Measurements from ENCODE around the gene PGAM5. TPM values are rescaled to one million over a fixed set of nuclear protein-coding genes. Genes with fewer than 3 reads are reported as not detected.

PGAM5 gene
- total RNA-seq, 4 donors from 2014 or later = 16.7 to 43.6 (median 25.4) TPM

DNA sequence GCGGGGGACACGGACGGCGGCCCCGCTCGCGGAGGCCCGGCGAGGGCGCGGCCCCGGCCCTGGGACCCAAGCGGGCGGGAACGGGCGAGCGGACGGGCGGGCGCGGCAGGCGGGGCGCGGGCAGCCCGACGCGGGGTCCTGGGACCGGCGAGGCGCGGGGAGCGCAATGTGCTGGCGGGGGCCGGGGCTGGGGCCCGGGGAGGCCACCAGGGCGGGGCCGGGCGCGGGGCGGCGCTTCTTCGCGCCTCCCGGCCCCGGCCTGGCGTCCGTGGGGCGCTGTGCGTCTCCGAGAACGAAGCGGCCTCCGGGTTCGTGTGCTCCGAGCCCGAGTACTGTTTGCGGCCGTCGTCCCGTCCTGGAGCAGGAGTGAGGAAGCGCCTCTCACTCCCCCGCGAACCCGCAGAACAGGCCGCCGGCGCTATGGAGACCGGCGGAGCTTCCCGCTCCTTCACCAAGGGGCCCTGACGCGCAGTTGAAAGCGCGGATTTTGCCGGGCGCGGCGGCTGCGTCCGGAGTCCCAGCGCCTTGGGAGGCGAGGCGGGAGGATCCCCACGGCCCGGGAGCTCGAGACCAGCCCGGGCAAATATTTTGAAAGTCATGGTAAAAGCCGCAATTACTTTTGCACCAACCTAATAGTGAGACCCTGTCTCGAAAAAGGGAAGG is 51.4 kb downstream of the PGAM5 start:
- WGBS, 2 donors (ENCODE audit: low coverage in 1 of 2) = 0 to 2% methylated on average over 16 to 58 of the region's 89 CpGs
- H3K27ac ChIP-seq = peak overlapping the region; percentile 97 to 100 (median 98)
- in situ Hi-C loops (cut with MboI; ENCODE audit: low pct_ligation_motif_present in 1 of 4, low pct_unique_long_range_greater_than_20kb in 1 of 4, low sequenced_read_pairs in 3 of 4) (no loop called here), intact Hi-C loops (cut with DNase I; ENCODE audit: low total_unique reads) (no loop called here)
- TF ChIP-seq EP300 (IDR thresholded peaks at IDR 0.05; ENCODE audit: low read depth) (no peak), POLR2A (IDR thresholded peaks at IDR 0.05) (peak; percentile 78), POLR2AphosphoS5 (IDR thresholded peaks at IDR 0.05) (peak; percentile 57 to 83 (median 78))
- TF ChIP-seq, protein P1, sequence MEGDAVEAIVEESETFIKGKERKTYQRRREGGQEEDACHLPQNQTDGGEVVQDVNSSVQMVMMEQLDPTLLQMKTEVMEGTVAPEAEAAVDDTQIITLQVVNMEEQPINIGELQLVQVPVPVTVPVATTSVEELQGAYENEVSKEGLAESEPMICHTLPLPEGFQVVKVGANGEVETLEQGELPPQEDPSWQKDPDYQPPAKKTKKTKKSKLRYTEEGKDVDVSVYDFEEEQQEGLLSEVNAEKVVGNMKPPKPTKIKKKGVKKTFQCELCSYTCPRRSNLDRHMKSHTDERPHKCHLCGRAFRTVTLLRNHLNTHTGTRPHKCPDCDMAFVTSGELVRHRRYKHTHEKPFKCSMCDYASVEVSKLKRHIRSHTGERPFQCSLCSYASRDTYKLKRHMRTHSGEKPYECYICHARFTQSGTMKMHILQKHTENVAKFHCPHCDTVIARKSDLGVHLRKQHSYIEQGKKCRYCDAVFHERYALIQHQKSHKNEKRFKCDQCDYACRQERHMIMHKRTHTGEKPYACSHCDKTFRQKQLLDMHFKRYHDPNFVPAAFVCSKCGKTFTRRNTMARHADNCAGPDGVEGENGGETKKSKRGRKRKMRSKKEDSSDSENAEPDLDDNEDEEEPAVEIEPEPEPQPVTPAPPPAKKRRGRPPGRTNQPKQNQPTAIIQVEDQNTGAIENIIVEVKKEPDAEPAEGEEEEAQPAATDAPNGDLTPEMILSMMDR (IDR thresholded peaks at IDR 0.05) = peak; percentile 19 to 46 (median 31)
- no peaks in the 10 kb centered on the region for H3K36me3 ChIP-seq
- no peaks in the 10 kb centered on the region for H3K9me3 ChIP-seq
- H3K27me3 ChIP-seq = no peaks in the 10 kb centered on the region
- H3K4me1 ChIP-seq = peaks cover 15 to 24% (median 17%) of the 10 kb centered on the region in 4 donors
- DNase-seq = peak; percentile 90
- H3K4me3 ChIP-seq = peak overlapping the region; percentile 48 to 93 (median 60)

DNA sequence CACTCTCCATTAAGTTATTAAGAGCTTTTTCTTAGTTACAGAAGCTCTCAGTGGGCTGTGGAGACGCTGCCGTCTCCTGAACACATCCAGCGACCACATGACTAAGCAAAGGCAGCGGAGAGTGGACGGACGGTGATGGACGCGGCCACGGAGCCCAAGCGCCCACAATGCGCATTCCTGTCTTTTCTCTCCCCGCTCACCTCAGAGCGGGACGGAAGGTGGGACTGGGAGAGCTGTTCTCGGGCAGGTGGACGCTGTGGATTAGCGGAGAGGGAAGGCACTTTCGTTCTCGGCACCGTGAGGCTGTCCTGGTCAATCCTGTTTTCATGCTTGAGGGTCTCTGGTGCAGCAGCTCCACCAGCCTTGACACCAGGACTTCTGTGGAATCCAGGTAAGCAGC is 53.6 kb downstream of the PGAM5 start:
- no peak overlapping the region for H3K27ac ChIP-seq
- no peaks in the 10 kb centered on the region for H3K36me3 ChIP-seq
- intact Hi-C loops (cut with DNase I; ENCODE audit: low total_unique reads) = no loop called here
- WGBS, 2 donors (ENCODE audit: low coverage in 1 of 2) = 87 to 90% methylated on average over 8 to 20 of the region's 20 CpGs
- no peak overlapping the region for H3K4me3 ChIP-seq
- no peaks in the 10 kb centered on the region for H3K9me3 ChIP-seq
- peaks cover 16 to 37% (median 24%) of the 10 kb centered on the region in 4 donors for H3K4me1 ChIP-seq
- in situ Hi-C loops (cut with MboI; ENCODE audit: low pct_ligation_motif_present in 1 of 4, low pct_unique_long_range_greater_than_20kb in 1 of 4, low sequenced_read_pairs in 3 of 4) = no loop called here
- no peak for DNase-seq
- no peak for TF ChIP-seq EP300 (IDR thresholded peaks at IDR 0.05; ENCODE audit: low read depth)
- TF ChIP-seq POLR2AphosphoS5 (IDR thresholded peaks at IDR 0.05) = no peak
- TF ChIP-seq, protein P1 (IDR thresholded peaks at IDR 0.05) = no peak
- no peak for TF ChIP-seq POLR2A (IDR thresholded peaks at IDR 0.05)
- H3K27me3 ChIP-seq = no peaks in the 10 kb centered on the region

DNA sequence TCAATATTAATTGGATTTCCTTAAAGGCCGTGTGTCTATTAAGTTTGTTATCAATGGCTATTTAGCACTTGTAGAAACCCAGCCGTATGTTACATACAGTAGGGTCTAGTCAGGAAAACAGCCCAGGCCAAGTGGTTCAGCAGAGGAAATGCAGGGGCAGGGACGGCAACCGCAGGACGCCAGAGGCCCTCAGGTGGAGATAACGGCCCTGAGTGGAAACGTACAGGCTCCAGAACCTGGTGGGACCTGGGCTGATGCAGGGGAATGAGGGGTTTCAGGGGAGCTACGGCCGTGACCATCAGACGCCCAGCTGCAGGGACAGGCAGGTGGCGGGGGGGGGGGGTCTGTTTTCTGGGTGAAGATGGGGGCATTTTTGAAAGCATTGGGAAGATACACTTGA is 54.7 kb downstream of the PGAM5 start:
- no peak overlapping the region for H3K27ac ChIP-seq
- no peaks in the 10 kb centered on the region for H3K27me3 ChIP-seq
- in situ Hi-C loops (cut with MboI; ENCODE audit: low pct_ligation_motif_present in 1 of 4, low pct_unique_long_range_greater_than_20kb in 1 of 4, low sequenced_read_pairs in 3 of 4) (no loop called here), intact Hi-C loops (cut with DNase I; ENCODE audit: low total_unique reads) (no loop called here)
- H3K36me3 ChIP-seq = no peaks in the 10 kb centered on the region
- DNase-seq = no peak
- 65 to 82% methylated on average over 7 to 11 of the region's 11 CpGs for WGBS, 2 donors (ENCODE audit: low coverage in 1 of 2)
- no peaks in the 10 kb centered on the region for H3K9me3 ChIP-seq
- no peak overlapping the region for H3K4me3 ChIP-seq
- TF ChIP-seq POLR2A (IDR thresholded peaks at IDR 0.05) (no peak), POLR2AphosphoS5 (IDR thresholded peaks at IDR 0.05) (no peak), EP300 (IDR thresholded peaks at IDR 0.05; ENCODE audit: low read depth) (no peak)
- TF ChIP-seq, protein P1 (IDR thresholded peaks at IDR 0.05) = no peak
- H3K4me1 ChIP-seq = peaks cover 8 to 28% (median 18%) of the 10 kb centered on the region in 4 donors

DNA sequence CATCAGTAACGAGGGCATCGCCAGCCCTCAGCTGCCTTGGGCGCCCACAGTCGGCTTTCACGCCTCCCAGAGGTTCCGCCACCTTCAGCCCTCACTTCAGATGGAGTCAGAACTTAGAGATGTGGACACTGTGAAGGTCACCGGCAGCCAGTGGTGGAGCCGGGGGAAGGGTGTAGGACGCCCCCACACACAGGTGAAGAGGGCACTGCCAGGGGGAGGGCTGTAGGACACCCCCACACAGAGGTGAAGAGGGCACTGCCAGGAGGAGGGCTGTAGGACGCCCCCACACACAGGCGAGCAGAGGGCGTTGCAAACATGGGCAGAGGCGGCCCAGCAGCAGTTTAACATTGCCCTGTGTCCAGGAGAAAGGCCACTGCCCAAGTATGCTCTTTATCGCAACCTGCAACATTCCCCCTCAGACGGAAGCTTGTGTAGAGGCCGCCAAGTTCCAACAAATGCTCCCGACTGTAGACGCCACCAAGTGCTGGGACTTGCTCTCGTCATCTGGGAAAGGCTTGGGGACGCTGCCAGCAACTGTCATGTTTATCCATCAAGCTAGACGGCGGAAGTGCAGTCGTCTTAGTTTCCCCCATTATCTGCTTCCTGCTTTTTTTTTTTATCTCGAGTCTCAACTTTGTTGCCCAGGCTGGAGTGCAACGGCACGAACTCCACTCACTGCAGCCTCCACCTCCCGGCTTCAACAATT is 55.9 kb downstream of the PGAM5 start:
- Histone ChIP-seq H3K4me1 (peaks cover 4 to 25% (median 13%) of the 10 kb centered on the region in 4 donors), H3K9me3 (no peaks in the 10 kb centered on the region), H3K27ac (peak overlapping the region; percentile 1 to 43 (median 19)), H3K4me3 (no peak overlapping the region), H3K27me3 (no peaks in the 10 kb centered on the region), H3K36me3 (peaks cover 0 to 5% (median 3%) of the 10 kb centered on the region in 4 donors)
- intact Hi-C loops (cut with DNase I; ENCODE audit: low total_unique reads) = no loop called here
- peak; percentile 36 for DNase-seq
- in situ Hi-C loops (cut with MboI; ENCODE audit: low pct_ligation_motif_present in 1 of 4, low pct_unique_long_range_greater_than_20kb in 1 of 4, low sequenced_read_pairs in 3 of 4) = no loop called here
- WGBS, 2 donors (ENCODE audit: low coverage in 1 of 2) = 68 to 75% methylated on average over 9 to 27 of the region's 27 CpGs
- TF ChIP-seq EP300 (IDR thresholded peaks at IDR 0.05; ENCODE audit: low read depth) (no peak), POLR2A (IDR thresholded peaks at IDR 0.05) (no peak), POLR2AphosphoS5 (IDR thresholded peaks at IDR 0.05) (no peak)
- TF ChIP-seq, protein P1 (IDR thresholded peaks at IDR 0.05) = no peak

Data from transverse colon (tissue), 4 donors.